ENCODE results near the gene LDHA.

- TF ChIP-seq, protein P1, sequence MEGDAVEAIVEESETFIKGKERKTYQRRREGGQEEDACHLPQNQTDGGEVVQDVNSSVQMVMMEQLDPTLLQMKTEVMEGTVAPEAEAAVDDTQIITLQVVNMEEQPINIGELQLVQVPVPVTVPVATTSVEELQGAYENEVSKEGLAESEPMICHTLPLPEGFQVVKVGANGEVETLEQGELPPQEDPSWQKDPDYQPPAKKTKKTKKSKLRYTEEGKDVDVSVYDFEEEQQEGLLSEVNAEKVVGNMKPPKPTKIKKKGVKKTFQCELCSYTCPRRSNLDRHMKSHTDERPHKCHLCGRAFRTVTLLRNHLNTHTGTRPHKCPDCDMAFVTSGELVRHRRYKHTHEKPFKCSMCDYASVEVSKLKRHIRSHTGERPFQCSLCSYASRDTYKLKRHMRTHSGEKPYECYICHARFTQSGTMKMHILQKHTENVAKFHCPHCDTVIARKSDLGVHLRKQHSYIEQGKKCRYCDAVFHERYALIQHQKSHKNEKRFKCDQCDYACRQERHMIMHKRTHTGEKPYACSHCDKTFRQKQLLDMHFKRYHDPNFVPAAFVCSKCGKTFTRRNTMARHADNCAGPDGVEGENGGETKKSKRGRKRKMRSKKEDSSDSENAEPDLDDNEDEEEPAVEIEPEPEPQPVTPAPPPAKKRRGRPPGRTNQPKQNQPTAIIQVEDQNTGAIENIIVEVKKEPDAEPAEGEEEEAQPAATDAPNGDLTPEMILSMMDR (tag by site-specific recombination; IDR thresholded peaks at IDR 0.05), result no peak
- TF ChIP-seq ZNF629 (tag by site-specific recombination; IDR thresholded peaks at IDR 0.05) (no peak), ZNF404 (tag by site-specific recombination; IDR thresholded peaks at IDR 0.05) (no peak), ZNF121 (tag by site-specific recombination; IDR thresholded peaks at IDR 0.05) (no peak), ZNF830 (tag by site-specific recombination; IDR thresholded peaks at IDR 0.05; ENCODE audit: low read depth) (no peak), OVOL3 (tag by site-specific recombination; IDR thresholded peaks at IDR 0.05) (no peak), ZNF140 (tag by site-specific recombination; IDR thresholded peaks at IDR 0.05) (no peak), ZNF624 (tag by site-specific recombination; IDR thresholded peaks at IDR 0.05) (no peak), ZNF184 (tag by site-specific recombination; IDR thresholded peaks at IDR 0.05) (no peak)
These were observed 26.9 kb upstream of the LDHA start for GRCh38 chr11:18367431-18367830.
